Measurements from ENCODE around the gene ORAI2. TPM values are rescaled to one million over a fixed set of nuclear protein-coding genes. Genes with fewer than 3 reads are reported as not detected.

The ORAI2 gene
- 76.9 TPM for total RNA-seq (2021; ENCODE audit: unreplicated experiment)
- polyA plus RNA-seq (2012; ENCODE audit: insufficient read length), result 96.0 TPM
- percentile 69 among the genes with signal in this experiment for Bru-seq, nascent RNA
- percentile 81 among the genes with signal in this experiment for BruChase-seq, experiment 1, labeled RNA remaining after a 2-hour chase
- BruChase-seq, experiment 2, labeled RNA remaining after a 6-hour chase, result percentile 91 among the genes with signal in this experiment
- long read RNA-seq, full-length matches to known transcripts, result 195 of 301 reads
- long read RNA-seq, partial matches to known transcripts, result 66 of 301 reads
- long read RNA-seq, other reads (novel, unspliced or antisense), result 40 of 301 reads

GRCh38 chr7:102433219-102434038 lies at the start of gene ORAI2:
TSS of gene ORAI2 (plus strand) at chr7:102433575. CDS start at chr7:102438957, 5,382 bp downstream.
- no peaks in the 10 kb centered on the region for H3K36me3 ChIP-seq (ENCODE audit: control insufficient read depth, insufficient read depth, low read length)
- peak within 1 kb of the TSS; percentile 69 to 81 for H3K4me3 ChIP-seq (ENCODE audit: low read depth in 2 of 2, low read length in 2 of 2)
- intact Hi-C loops (cut with micrococcal nuclease; ENCODE audit: unreplicated experiment) (no loop called here), in situ Hi-C loops (cut with HindIII; ENCODE audit: low pct_unique_long_range_greater_than_20kb, low sequenced_read_pairs) (no loop called here)
- ATAC-seq, result peak; percentile 81
- peak within 1 kb of the TSS; percentile 90 for H3K27ac ChIP-seq (ENCODE audit: low read length)
- H3K27me3 ChIP-seq (ENCODE audit: control insufficient read depth, insufficient read depth, low read length), result no peaks in the 10 kb centered on the region
- no peaks in the 10 kb centered on the region for H3K9me3 ChIP-seq (ENCODE audit: control insufficient read depth, insufficient read depth, low read depth, low read length)
- TF ChIP-seq TCF7L2 (IDR thresholded peaks at IDR 0.05; ENCODE audit: low read depth, low read length) (no peak), SIN3A (IDR thresholded peaks at IDR 0.05; ENCODE audit: borderline replicate concordance, insufficient read depth, low read depth, low read length) (peak; percentile 15; the same call in 1 of the 2 replicates), REST (IDR thresholded peaks at IDR 0.05; ENCODE audit: insufficient read depth in 1 of 2, low read depth in 2 of 2, low read length in 1 of 2) (no peak), POLR2AphosphoS5 (IDR thresholded peaks at IDR 0.05; ENCODE audit: low read depth, low read length) (no peak), CTCF (IDR thresholded peaks at IDR 0.05) (no peak)
- CTCF ChIA-PET, result no interaction called here
- BruUV-seq (replicated peaks), result no TSS peak
- POLR2A ChIA-PET, result no interaction called here
- H3K4me1 ChIP-seq (ENCODE audit: control insufficient read depth, insufficient read depth, low read length), result peaks cover 31% of the 10 kb centered on the region
- DNase-seq (ENCODE audit: low read depth, low spot score), result no peak

GRCh38 chr7:102387064-102387463 lies 46.3 kb upstream of the ORAI2 start:
- no TSS peak for BruUV-seq (replicated peaks)
- DNase-seq (ENCODE audit: low read depth, low spot score), result no peak
- Histone ChIP-seq H3K27ac (ENCODE audit: low read length) (no peak overlapping the region), H3K36me3 (ENCODE audit: control insufficient read depth, insufficient read depth, low read length) (0 out of 2 replicates have a peak, but pooled peaks cover 2% of the 10 kb centered on the region), H3K4me3 (ENCODE audit: low read depth in 2 of 2, low read length in 2 of 2) (no peak overlapping the region), H3K9me3 (ENCODE audit: control insufficient read depth, insufficient read depth, low read depth, low read length) (no peaks in the 10 kb centered on the region), H3K4me1 (ENCODE audit: control insufficient read depth, insufficient read depth, low read length) (no peaks in the 10 kb centered on the region), H3K27me3 (ENCODE audit: control insufficient read depth, insufficient read depth, low read length) (no peaks in the 10 kb centered on the region)
- ChIA-PET POLR2A (no interaction called here), CTCF (interaction anchor here (0.6 kb wide), 1 partner anchor 105 kb away, joined by 5 read pairs; no protein-coding TSS in a partner anchor)
- in situ Hi-C loops (cut with HindIII; ENCODE audit: low pct_unique_long_range_greater_than_20kb, low sequenced_read_pairs) (no loop called here), intact Hi-C loops (cut with micrococcal nuclease; ENCODE audit: unreplicated experiment) (loop anchor here (10.0 kb wide), 1 partner anchor 52 kb away; no protein-coding TSS in a partner anchor)
- ATAC-seq, result no peak
- no peak for TF ChIP-seq TCF7L2 (IDR thresholded peaks at IDR 0.05; ENCODE audit: low read depth, low read length)
- no peak for TF ChIP-seq REST (IDR thresholded peaks at IDR 0.05; ENCODE audit: insufficient read depth in 1 of 2, low read depth in 2 of 2, low read length in 1 of 2)
- TF ChIP-seq SIN3A (IDR thresholded peaks at IDR 0.05; ENCODE audit: borderline replicate concordance, insufficient read depth, low read depth, low read length), result no peak
- no peak for TF ChIP-seq CTCF (IDR thresholded peaks at IDR 0.05)
- no peak for TF ChIP-seq POLR2AphosphoS5 (IDR thresholded peaks at IDR 0.05; ENCODE audit: low read depth, low read length)
